Choroid plexus epithelial cell (primary cell): ENCODE results near the gene DDX19B.
A peak's percentile ranks its signal among the peaks of the same experiment; 100 is the strongest.

Experiments used
- DNase-seq: peaks from one replicate; pipeline ENCODE4 v3.0.0-alpha.2; 2010; ENCODE audit warnings: low read depth
- H3K4me3 ChIP-seq: 2 replicates; pipeline ENCODE4 v1.5.1; 2011; ENCODE audit warnings: low read depth, mild to moderate bottlenecking, control low read depth, low read length, moderate library complexity
- TF ChIP-seq, protein P1 (sequence below): conservative IDR thresholded peaks from 2 replicates; pipeline ENCODE4 v1.5.1; 2011; ENCODE audit warnings: low read depth, mild to moderate bottlenecking, control low read depth, inconsistent platforms, low read length, moderate library complexity

The DDX19B gene

DNA sequence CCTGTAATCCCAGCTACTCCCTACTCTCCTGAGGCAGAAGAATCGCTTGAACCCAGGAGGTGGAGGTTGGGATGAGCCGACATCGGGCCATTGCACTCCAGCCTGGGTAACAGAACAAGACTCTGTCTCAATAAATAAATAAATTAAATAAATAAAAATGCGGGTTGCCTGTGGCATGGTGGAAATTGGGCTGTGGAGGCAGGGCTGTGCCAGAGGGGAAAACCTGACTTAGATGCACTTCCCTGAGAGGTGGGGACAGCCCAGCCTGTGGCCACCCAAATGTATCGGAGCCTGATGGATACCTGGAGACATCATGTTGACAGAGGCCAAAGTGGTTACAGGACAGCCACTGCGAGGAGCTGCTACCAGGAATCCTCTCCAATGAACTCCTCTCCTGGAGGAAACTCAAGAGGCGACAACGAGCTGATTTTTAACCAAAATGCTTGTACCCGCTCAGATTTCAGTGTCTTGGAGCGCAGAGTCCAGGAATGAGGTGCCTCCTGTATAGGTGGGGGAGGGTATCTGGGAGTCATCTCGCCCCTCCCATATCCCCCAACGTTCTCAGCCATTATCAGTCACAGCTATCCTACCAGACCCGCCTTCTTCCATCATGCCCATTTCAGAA, 80.0 kb downstream of the DDX19B start:
- DNase-seq, result no peak
- no peak overlapping the region for H3K4me3 ChIP-seq
- TF ChIP-seq, protein P1, sequence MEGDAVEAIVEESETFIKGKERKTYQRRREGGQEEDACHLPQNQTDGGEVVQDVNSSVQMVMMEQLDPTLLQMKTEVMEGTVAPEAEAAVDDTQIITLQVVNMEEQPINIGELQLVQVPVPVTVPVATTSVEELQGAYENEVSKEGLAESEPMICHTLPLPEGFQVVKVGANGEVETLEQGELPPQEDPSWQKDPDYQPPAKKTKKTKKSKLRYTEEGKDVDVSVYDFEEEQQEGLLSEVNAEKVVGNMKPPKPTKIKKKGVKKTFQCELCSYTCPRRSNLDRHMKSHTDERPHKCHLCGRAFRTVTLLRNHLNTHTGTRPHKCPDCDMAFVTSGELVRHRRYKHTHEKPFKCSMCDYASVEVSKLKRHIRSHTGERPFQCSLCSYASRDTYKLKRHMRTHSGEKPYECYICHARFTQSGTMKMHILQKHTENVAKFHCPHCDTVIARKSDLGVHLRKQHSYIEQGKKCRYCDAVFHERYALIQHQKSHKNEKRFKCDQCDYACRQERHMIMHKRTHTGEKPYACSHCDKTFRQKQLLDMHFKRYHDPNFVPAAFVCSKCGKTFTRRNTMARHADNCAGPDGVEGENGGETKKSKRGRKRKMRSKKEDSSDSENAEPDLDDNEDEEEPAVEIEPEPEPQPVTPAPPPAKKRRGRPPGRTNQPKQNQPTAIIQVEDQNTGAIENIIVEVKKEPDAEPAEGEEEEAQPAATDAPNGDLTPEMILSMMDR, result no peak

- H3K4me3 ChIP-seq, result peak overlapping the region; percentile 76
- peak; percentile 82 for DNase-seq
- TF ChIP-seq, protein P1, result no peak
Measured at GRCh38 chr16:70380248-70380918, 81.4 kb downstream of the DDX19B start.

- TF ChIP-seq, protein P1, result peak; percentile 52
- H3K4me3 ChIP-seq, result peak overlapping the region; percentile 76
Measured at GRCh38 chr16:70380919-70381603, 82.1 kb downstream of the DDX19B start.

DNA sequence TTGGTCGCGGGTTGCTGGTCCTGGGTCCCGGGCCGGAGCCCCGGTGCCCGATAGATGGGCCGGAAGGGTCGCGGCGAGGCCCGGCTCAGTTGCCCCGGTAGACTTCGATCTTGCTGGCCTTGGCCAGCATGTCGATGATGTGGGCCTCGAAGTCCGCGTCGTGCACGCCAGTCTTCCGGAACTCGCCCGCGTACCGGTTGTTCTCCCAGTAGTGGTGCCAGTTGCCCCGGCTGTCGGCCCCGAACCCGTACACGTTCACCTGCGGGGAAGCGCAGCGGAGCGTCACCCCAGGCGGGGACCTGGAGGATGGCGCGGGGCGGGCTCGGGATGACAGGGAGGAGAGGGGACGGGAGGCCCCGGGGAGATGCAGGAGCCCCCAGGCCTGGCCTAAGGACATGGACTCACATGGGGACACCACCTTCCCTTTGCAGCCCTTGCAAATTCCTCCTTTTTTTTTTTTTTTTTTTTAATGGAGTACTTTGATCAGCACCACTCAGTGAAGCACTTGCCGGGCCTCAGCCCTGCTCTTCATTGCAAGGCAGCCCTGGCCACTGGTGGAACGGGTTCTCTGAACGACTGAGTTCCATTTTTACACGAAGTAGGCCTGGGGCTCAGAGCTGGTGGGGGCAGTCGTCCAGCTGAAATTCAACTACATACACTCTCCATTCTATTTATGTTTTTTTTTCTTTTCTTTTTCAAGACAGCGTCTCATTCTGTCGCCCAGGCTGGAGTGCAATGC, 82.8 kb downstream of the DDX19B start:
- TF ChIP-seq, protein P1, result no peak
- DNase-seq, result no peak
- H3K4me3 ChIP-seq, result peak overlapping the region; percentile 66

More at GRCh38 chr16:70380919-70381603, 82.1 kb downstream of the DDX19B start:
- DNase-seq, result peak; percentile 98

DNA sequence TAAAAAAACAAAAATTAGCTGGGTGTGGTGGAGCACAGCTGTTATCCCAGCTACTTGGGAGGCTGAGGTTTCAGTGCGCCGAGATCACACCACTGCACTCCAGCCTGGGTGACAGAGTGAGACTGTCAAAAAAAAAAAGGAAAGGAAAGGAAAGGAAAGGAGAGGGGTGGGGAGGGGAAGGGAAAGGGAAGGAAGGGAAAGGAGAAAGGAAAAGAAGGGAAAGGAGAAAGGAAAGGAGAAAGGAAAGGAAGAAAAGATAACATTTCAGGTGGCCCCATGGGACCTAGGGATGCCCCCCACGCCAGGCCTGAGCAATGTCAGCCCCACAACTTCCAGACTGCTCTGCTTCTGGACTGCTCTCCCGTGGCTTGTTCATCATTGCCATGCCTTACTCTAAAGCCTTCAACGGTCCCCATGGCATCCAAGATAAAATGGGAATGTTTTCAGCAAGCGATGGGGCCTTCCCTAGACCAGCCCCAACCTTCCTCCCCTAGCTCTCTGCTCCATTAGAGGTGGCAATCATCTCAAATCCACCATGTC, 84.5 kb downstream of the DDX19B start:
- TF ChIP-seq, protein P1, result no peak
- no peak for DNase-seq
- H3K4me3 ChIP-seq, result no peak overlapping the region
